Body of pancreas (tissue), 4 donors: ENCODE results near the gene PTPRD.
"Not testable (repeated sequence)": the region's sequence is repeated elsewhere in the genome, so short reads cannot be mapped to it uniquely, and the experiment has no call there.

Experiments used
- POLR2A ChIP-seq, 3 donors: fragments of 450-650 bp; IDR thresholded peaks; one replicate each; pipeline ENCODE4 v1.6.1; 2016; ENCODE audit warnings: antibody characterized with exemption in 3 of 3, mild to moderate bottlenecking in 2 of 3
- TF ChIP-seq, protein P1 (sequence below), 7 experiments: fragments of 450-650 bp in 4 of 7; fragments of 200-600 bp in 3 of 7; sonication (generic) in 3 of 7; IDR thresholded peaks; one replicate each; pipeline ENCODE4 v1.5.1; 2016 to 2019; ENCODE audit warnings: antibody characterized with exemption in 7 of 7

DNA sequence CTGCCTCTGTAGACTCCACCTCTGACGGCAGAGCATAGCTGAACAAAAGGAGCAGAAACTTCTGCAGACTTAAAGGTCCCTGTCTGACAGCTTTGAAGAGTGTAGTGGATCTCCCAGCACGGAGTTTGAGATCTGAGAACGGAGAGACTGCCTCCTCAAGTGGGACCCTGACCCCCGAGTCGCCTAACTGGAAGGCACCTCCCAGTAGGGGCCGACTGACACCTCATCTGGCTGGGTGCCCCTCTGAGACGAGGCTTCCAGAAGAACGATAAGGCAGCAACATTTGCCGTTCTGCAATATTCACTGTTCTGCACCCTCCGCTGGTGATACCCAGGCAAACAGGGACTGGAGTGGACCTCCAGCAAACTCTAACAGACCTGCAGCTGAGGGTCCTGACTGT is 1186.3 kb downstream of the PTPRD start:
- TF ChIP-seq, protein P1, sequence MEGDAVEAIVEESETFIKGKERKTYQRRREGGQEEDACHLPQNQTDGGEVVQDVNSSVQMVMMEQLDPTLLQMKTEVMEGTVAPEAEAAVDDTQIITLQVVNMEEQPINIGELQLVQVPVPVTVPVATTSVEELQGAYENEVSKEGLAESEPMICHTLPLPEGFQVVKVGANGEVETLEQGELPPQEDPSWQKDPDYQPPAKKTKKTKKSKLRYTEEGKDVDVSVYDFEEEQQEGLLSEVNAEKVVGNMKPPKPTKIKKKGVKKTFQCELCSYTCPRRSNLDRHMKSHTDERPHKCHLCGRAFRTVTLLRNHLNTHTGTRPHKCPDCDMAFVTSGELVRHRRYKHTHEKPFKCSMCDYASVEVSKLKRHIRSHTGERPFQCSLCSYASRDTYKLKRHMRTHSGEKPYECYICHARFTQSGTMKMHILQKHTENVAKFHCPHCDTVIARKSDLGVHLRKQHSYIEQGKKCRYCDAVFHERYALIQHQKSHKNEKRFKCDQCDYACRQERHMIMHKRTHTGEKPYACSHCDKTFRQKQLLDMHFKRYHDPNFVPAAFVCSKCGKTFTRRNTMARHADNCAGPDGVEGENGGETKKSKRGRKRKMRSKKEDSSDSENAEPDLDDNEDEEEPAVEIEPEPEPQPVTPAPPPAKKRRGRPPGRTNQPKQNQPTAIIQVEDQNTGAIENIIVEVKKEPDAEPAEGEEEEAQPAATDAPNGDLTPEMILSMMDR (IDR thresholded peaks at IDR 0.05) = not testable (repeated sequence)
- TF ChIP-seq POLR2A (IDR thresholded peaks at IDR 0.05) = not testable (repeated sequence)
